Central memory CD4-positive, alpha-beta T cell (primary cell): Measurements from ENCODE around the gene ARHGAP20.

Source experiments
- DNase-seq: peaks from one replicate; pipeline ENCODE4 v3.0.0; 2022

The ARHGAP20 gene

GRCh38 chr11:110600322-110600721 is 111.9 kb downstream of the ARHGAP20 start:
- no peak for DNase-seq

GRCh38 chr11:110599207-110599606 is 113.0 kb downstream of the ARHGAP20 start:
- DNase-seq, result no peak

- DNase-seq, result no peak
Observed at GRCh38 chr11:110598725-110599124, 113.5 kb downstream of the ARHGAP20 start.

GRCh38 chr11:110587972-110588371 is 124.3 kb downstream of the ARHGAP20 start:
- DNase-seq, result no peak

- no peak for DNase-seq
Observed at GRCh38 chr11:110587129-110587528, 125.1 kb downstream of the ARHGAP20 start.

- DNase-seq, result no peak
Observed at GRCh38 chr11:110584150-110584549, 128.1 kb downstream of the ARHGAP20 start.

GRCh38 chr11:110582728-110583432 is 129.4 kb downstream of the ARHGAP20 start:
- DNase-seq, result no peak

- DNase-seq, result no peak
Observed at GRCh38 chr11:110580571-110580970, 131.7 kb downstream of the ARHGAP20 start.

- DNase-seq, result no peak
Observed at GRCh38 chr11:110573411-110573810, 138.8 kb downstream of the ARHGAP20 start.

GRCh38 chr11:110571081-110571720 is 141.0 kb downstream of the ARHGAP20 start:
- no peak for DNase-seq

- DNase-seq, result no peak
Observed at GRCh38 chr11:110566577-110566976, 145.7 kb downstream of the ARHGAP20 start.

- DNase-seq, result no peak
Observed at GRCh38 chr11:110565357-110566336, 146.6 kb downstream of the ARHGAP20 start.

- DNase-seq, result no peak
Observed at GRCh38 chr11:110564676-110565356, 147.4 kb downstream of the ARHGAP20 start.

- DNase-seq, result no peak
Observed at GRCh38 chr11:110544779-110545178, 167.5 kb downstream of the ARHGAP20 start.

- no peak for DNase-seq
Observed at GRCh38 chr11:110538154-110538553, 174.1 kb downstream of the ARHGAP20 start.

- no peak for DNase-seq
Observed at GRCh38 chr11:110530900-110531741, 181.1 kb downstream of the ARHGAP20 start.

- no peak for DNase-seq
Observed at GRCh38 chr11:110529043-110529442, 183.2 kb downstream of the ARHGAP20 start.

- DNase-seq, result no peak
Observed at GRCh38 chr11:110527146-110527545, 185.1 kb downstream of the ARHGAP20 start.
